ENCODE measurements around the gene MCM9.
"Not testable (repeated sequence)": the region's sequence is repeated elsewhere in the genome, so short reads cannot be mapped to it uniquely, and the experiment has no call there.

The MCM9 gene

GRCh38 chr6:118892355-118892991, 42.5 kb downstream of the MCM9 start:
- DNase-seq, result no peak

GRCh38 chr6:118890997-118891790, 43.8 kb downstream of the MCM9 start:
- DNase-seq, result no peak

- no peak for DNase-seq
Measured at GRCh38 chr6:118889163-118889562, 45.8 kb downstream of the MCM9 start.

- DNase-seq, result peak; percentile 22
Measured at GRCh38 chr6:118886641-118887040, 48.3 kb downstream of the MCM9 start.

GRCh38 chr6:118882314-118882905, 52.5 kb downstream of the MCM9 start:
- DNase-seq, result no peak

GRCh38 chr6:118881440-118882313, 53.3 kb downstream of the MCM9 start:
- DNase-seq, result no peak

- no peak for DNase-seq
Measured at GRCh38 chr6:118877806-118878205, 57.2 kb downstream of the MCM9 start.

GRCh38 chr6:118876814-118877213, 58.1 kb downstream of the MCM9 start:
- DNase-seq, result no peak

GRCh38 chr6:118876198-118876597, 58.8 kb downstream of the MCM9 start:
- peak; percentile 82 for DNase-seq

GRCh38 chr6:118875672-118876071, 59.3 kb downstream of the MCM9 start:
- DNase-seq, result peak; percentile 86

GRCh38 chr6:118873239-118873638, 61.7 kb downstream of the MCM9 start:
- no peak for DNase-seq

GRCh38 chr6:118872726-118873125, 62.2 kb downstream of the MCM9 start:
- no peak for DNase-seq

- DNase-seq, result no peak
Measured at GRCh38 chr6:118872318-118872717, 62.6 kb downstream of the MCM9 start.

GRCh38 chr6:118871331-118871730, 63.6 kb downstream of the MCM9 start:
- no peak for DNase-seq

- DNase-seq, result no peak
Measured at GRCh38 chr6:118869894-118870589, 64.9 kb downstream of the MCM9 start.

GRCh38 chr6:118869350-118869749, 65.6 kb downstream of the MCM9 start:
- DNase-seq, result no peak

GRCh38 chr6:118868901-118869300, 66.1 kb downstream of the MCM9 start:
- DNase-seq, result not testable (repeated sequence)

GRCh38 chr6:118867181-118867580, 67.8 kb downstream of the MCM9 start:
- no peak for DNase-seq

GRCh38 chr6:118865100-118865391, 69.9 kb downstream of the MCM9 start:
- no peak for DNase-seq

GRCh38 chr6:118864341-118865099, 70.4 kb downstream of the MCM9 start:
- DNase-seq, result no peak

GRCh38 chr6:118862443-118862842, 72.5 kb downstream of the MCM9 start:
- no peak for DNase-seq

GRCh38 chr6:118860880-118861279, 74.1 kb downstream of the MCM9 start:
- no peak for DNase-seq
